AG04450 (cell line): ENCODE data around the gene ANKS3. TPM values are rescaled to one million over a fixed set of nuclear protein-coding genes. Genes with fewer than 3 reads are reported as not detected.

Source experiments
- CTCF ChIA-PET: fragments of 300-600, 350-600 bp; formaldehyde crosslinking; extraction: SDS; loops from one replicate; lab custom pipeline; 2022; ENCODE audit warnings: antibody characterized with exemption, inconsistent platforms; lab: Charles Lee
- POLR2A ChIA-PET: fragments of 350-600 bp; formaldehyde crosslinking; extraction: SDS; loops from one replicate; lab custom pipeline; 2021; ENCODE audit warnings: antibody characterized with exemption, inconsistent platforms; lab: Yijun Ruan, JAX
- DNase-seq: peaks from one replicate; pipeline ENCODE4 v3.0.0-alpha.2; 2011; ENCODE audit warnings: low read depth, low spot score
- H3K27ac ChIP-seq: one replicate; pipeline ENCODE4 v1.5.1; 2012; ENCODE audit warnings: low read depth, low read length, control low read depth
- H3K27me3 ChIP-seq: one replicate; pipeline ENCODE4 v1.6.0; 2012; ENCODE audit warnings: low read length; ENCODE audit not compliant: control insufficient read depth, insufficient read depth
- H3K4me3 ChIP-seq: 2 replicates; pipeline ENCODE4 v1.5.1; 2011; ENCODE audit warnings: mild to moderate bottlenecking, low read depth, low read length, control low read depth
- H3K9me3 ChIP-seq: 2 replicates; pipeline ENCODE4 v1.5.1; 2012; ENCODE audit warnings: low read length; ENCODE audit not compliant: control insufficient read depth, insufficient read depth
- CTCF ChIP-seq: IDR thresholded peaks from 2 replicates; pipeline ENCODE4 v1.5.1; 2011; ENCODE audit warnings: low read depth, low read length, control low read depth, inconsistent platforms
- polyA plus RNA-seq: library from polyadenylated mRNA; depleted of rRNA; stranded (reverse); fragments of >200 nt; gene quantifications from 2 replicates; pipeline ENCODE4 v1.2.3, GENCODE V29; 2011

ANKS3 gene
- polyA plus RNA-seq, 1 experiment: 14.0 TPM

GRCh38 chr16:4695473-4696171 is 38.4 kb downstream of the ANKS3 start:
- ChIA-PET CTCF (interaction anchor here (0.7 to 1.3 kb wide), 2 partner anchors 9 to 11 kb away, joined by 3 read pairs; no protein-coding TSS in a partner anchor), POLR2A (interaction anchor here (0.6 to 1.0 kb wide), 3 partner anchors 11 to 195 kb away, joined by 3 to 4 read pairs (median 3); partner anchors contain the start of gene DNAAF8)
- H3K27me3 ChIP-seq: no peaks in the 10 kb centered on the region
- no peak for DNase-seq
- no peak overlapping the region for H3K4me3 ChIP-seq
- peak overlapping the region; percentile 22 for H3K27ac ChIP-seq
- no peaks in the 10 kb centered on the region; the same call in 1 of the 2 replicates for H3K9me3 ChIP-seq
- TF ChIP-seq CTCF: no peak

- POLR2A ChIA-PET: interaction anchor here (0.6 to 0.9 kb wide), 3 partner anchors 11 to 196 kb away, joined by 3 to 4 read pairs (median 4); no protein-coding TSS in a partner anchor
These were observed 39.2 kb downstream of the ANKS3 start for GRCh38 chr16:4694642-4695451.

GRCh38 chr16:4693956-4694641 is 40.0 kb downstream of the ANKS3 start:
- CTCF ChIA-PET: interaction anchor here (0.6 to 1.6 kb wide), 3 partner anchors 15 to 262 kb away, joined by 3 to 4 read pairs (median 3); no protein-coding TSS in a partner anchor
- POLR2A ChIA-PET: interaction anchor here (0.6 to 1.4 kb wide), 2 partner anchors 40 to 119 kb away, joined by 4 to 5 read pairs; partner anchors contain the start of genes ANKS3 and DNAAF8

More at GRCh38 chr16:4694642-4695451, 39.2 kb downstream of the ANKS3 start:
- Histone ChIP-seq H3K9me3 (no peaks in the 10 kb centered on the region; the same call in 1 of the 2 replicates), H3K4me3 (peak overlapping the region; percentile 95), H3K27me3 (no peaks in the 10 kb centered on the region), H3K27ac (peak overlapping the region; percentile 22)
- CTCF ChIA-PET: interaction anchor here (0.8 to 1.6 kb wide), 3 partner anchors 12 to 262 kb away, joined by 3 to 4 read pairs (median 3); no protein-coding TSS in a partner anchor
- TF ChIP-seq CTCF: no peak
- no peak for DNase-seq

More at GRCh38 chr16:4693956-4694641, 40.0 kb downstream of the ANKS3 start:
- TF ChIP-seq CTCF: no peak
- H3K9me3 ChIP-seq: no peaks in the 10 kb centered on the region; the same call in 1 of the 2 replicates
- no peak overlapping the region for H3K27ac ChIP-seq
- peak; percentile 8 for DNase-seq
- H3K4me3 ChIP-seq: peak overlapping the region; percentile 95
- H3K27me3 ChIP-seq: no peaks in the 10 kb centered on the region
